ENCODE results near the gene UMODL1.
"Not testable (repeated sequence)": the region's sequence is repeated elsewhere in the genome, so short reads cannot be mapped to it uniquely, and the experiment has no call there.

- TF ChIP-seq TAF1 (IDR thresholded peaks at IDR 0.05; ENCODE audit: borderline replicate concordance, low read depth, low read length); POLR2A (IDR thresholded peaks at IDR 0.05; ENCODE audit: low read depth, low read length): not testable (repeated sequence)
Measured at GRCh38 chr21:42116551-42116950, 45.4 kb downstream of the UMODL1 start.

Measured in GM12892 (cell line).